Panc1 (cell line): ENCODE measurements around the gene RAB40A. TPM values are rescaled to one million over a fixed set of nuclear protein-coding genes. Genes with fewer than 3 reads are reported as not detected.
"Not testable (repeated sequence)": the region's sequence is repeated elsewhere in the genome, so short reads cannot be mapped to it uniquely, and the experiment has no call there.

Experiments
- ATAC-seq: fragments of 200-7000 bp; cut with Tn5 transposase; 2 replicates; pipeline ENCODE4 v1.9.1; 2020; ENCODE audit warnings: mild to moderate bottlenecking, moderate library complexity
- BruUV-seq: library from RNA; stranded (reverse); fragments of 400-500 nt; replicated peaks from 2 replicates; lab custom pipeline; 2021; lab: Mats Ljungman, UMichigan
- CTCF ChIA-PET: fragments of 300-600 bp; sonication (Branson Sonifier 250); formaldehyde crosslinking; loops from one replicate; lab custom pipeline; 2022; ENCODE audit warnings: antibody characterized with exemption; lab: Charles Lee
- POLR2A ChIA-PET: fragments of 300-600 bp; sonication (Branson Sonifier 250); formaldehyde crosslinking; loops from one replicate; lab custom pipeline; 2022; ENCODE audit warnings: antibody characterized with exemption; lab: Charles Lee
- DNase-seq: peaks from one replicate; pipeline ENCODE4 v3.0.0-alpha.2; 2010; ENCODE audit warnings: low read depth, low spot score
- H3K27ac ChIP-seq: 2 replicates; pipeline ENCODE4 v1.5.1; 2011; ENCODE audit warnings: mild to moderate bottlenecking, low read length, inconsistent platforms
- H3K27me3 ChIP-seq: fragments of 200-500 bp; sonication (Bioruptor generic); 2 replicates; pipeline ENCODE4 v1.6.0; 2014; ENCODE audit warnings: low read length, inconsistent platforms; ENCODE audit not compliant: control insufficient read depth, insufficient read depth
- H3K36me3 ChIP-seq: fragments of 200-500 bp; sonication (Bioruptor generic); 2 replicates; pipeline ENCODE4 v1.5.1; 2014; ENCODE audit warnings: inconsistent platforms, mild to moderate bottlenecking, low read length, moderate library complexity; ENCODE audit not compliant: control insufficient read depth, insufficient read depth
- H3K4me1 ChIP-seq: 2 replicates; pipeline ENCODE4 v1.5.1; 2011; ENCODE audit warnings: inconsistent platforms, mild to moderate bottlenecking, low read length, moderate library complexity; ENCODE audit not compliant: control insufficient read depth, insufficient read depth
- H3K4me3 ChIP-seq, 2 experiments: 2 replicates each; pipeline ENCODE4 v1.5.1; 2011 to 2012; ENCODE audit warnings: low read depth in 2 of 2, low read length in 2 of 2, mild to moderate bottlenecking in 2 of 2, inconsistent platforms in 1 of 2, moderate library complexity in 1 of 2
- H3K9me3 ChIP-seq: fragments of 200-500 bp; sonication (Bioruptor generic); 2 replicates; pipeline ENCODE4 v1.5.1; 2014; ENCODE audit warnings: low read depth, mild to moderate bottlenecking, inconsistent platforms, low read length, moderate library complexity; ENCODE audit not compliant: control insufficient read depth, insufficient read depth
- CTCF ChIP-seq: fragments of 450-650 bp; IDR thresholded peaks from 2 replicates; pipeline ENCODE4 v1.5.1; 2017; ENCODE audit warnings: mild to moderate bottlenecking
- POLR2AphosphoS5 ChIP-seq: IDR thresholded peaks from 2 replicates; pipeline ENCODE4 v1.6.1; 2012; ENCODE audit warnings: mild to moderate bottlenecking, low read depth, low read length, moderate library complexity
- SIN3A ChIP-seq: IDR thresholded peaks from 2 replicates; pipeline ENCODE4 v1.6.1; 2012; ENCODE audit warnings: low read depth, mild to moderate bottlenecking, low read length, moderate library complexity, borderline replicate concordance; ENCODE audit not compliant: insufficient read depth
- TCF7L2 ChIP-seq: IDR thresholded peaks from 2 replicates; pipeline ENCODE4 v1.6.1; 2011; ENCODE audit warnings: mild to moderate bottlenecking, low read depth, low read length, inconsistent platforms
- in situ Hi-C: cut with HindIII; loops from 2 replicates; pipeline ENCODE4 v1.10.0; 2016; ENCODE audit warnings: low sequenced_read_pairs, low pct_unique_long_range_greater_than_20kb
- intact Hi-C: fragments of 100-400 bp; cut with micrococcal nuclease; formaldehyde crosslinking; loops from one replicate; pipeline ENCODE4 v1.10.0; 2022; ENCODE audit not compliant: unreplicated experiment
- total RNA-seq: library from RNA; stranded (reverse); gene quantifications from one replicate; pipeline ENCODE4 v1.2.1, GENCODE V29; 2021; ENCODE audit not compliant: unreplicated experiment
- TF ChIP-seq, protein P1 (sequence below), 2 experiments: IDR thresholded peaks; 2 replicates each; pipeline ENCODE4 v1.6.1; 2011 to 2012; ENCODE audit warnings: low read depth in 2 of 2, control low read depth in 1 of 2, low read length in 1 of 2, mild to moderate bottlenecking in 1 of 2, moderate library complexity in 1 of 2; ENCODE audit not compliant: insufficient read depth in 1 of 2

RAB40A gene
- total RNA-seq, 1 experiment from 2014 or later = 0.26 TPM

- ChIA-PET POLR2A (no interaction called here), CTCF (no interaction called here)
- no TSS peak for BruUV-seq
- H3K36me3 ChIP-seq = no peaks in the 10 kb centered on the region
- no peak for ATAC-seq
- H3K27ac ChIP-seq = no peak overlapping the region
- no peaks in the 10 kb centered on the region for H3K9me3 ChIP-seq
- H3K27me3 ChIP-seq = 0 out of 2 replicates have a peak, but pooled peaks cover 2% of the 10 kb centered on the region
- in situ Hi-C loops = no loop called here
- intact Hi-C loops = no loop called here
- no peaks in the 10 kb centered on the region for H3K4me1 ChIP-seq
- no peak for TF ChIP-seq TCF7L2
- no peak for TF ChIP-seq CTCF
- H3K4me3 ChIP-seq = no peak overlapping the region
- no peak for DNase-seq
Observed at GRCh38 chrX:103498786-103499185, 20.5 kb downstream of the RAB40A start.

GRCh38 chrX:103495786-103496185, 23.5 kb downstream of the RAB40A start:
- TF ChIP-seq TCF7L2 (no peak), SIN3A (no peak), CTCF (no peak), POLR2AphosphoS5 (no peak)
- TF ChIP-seq, protein P1, sequence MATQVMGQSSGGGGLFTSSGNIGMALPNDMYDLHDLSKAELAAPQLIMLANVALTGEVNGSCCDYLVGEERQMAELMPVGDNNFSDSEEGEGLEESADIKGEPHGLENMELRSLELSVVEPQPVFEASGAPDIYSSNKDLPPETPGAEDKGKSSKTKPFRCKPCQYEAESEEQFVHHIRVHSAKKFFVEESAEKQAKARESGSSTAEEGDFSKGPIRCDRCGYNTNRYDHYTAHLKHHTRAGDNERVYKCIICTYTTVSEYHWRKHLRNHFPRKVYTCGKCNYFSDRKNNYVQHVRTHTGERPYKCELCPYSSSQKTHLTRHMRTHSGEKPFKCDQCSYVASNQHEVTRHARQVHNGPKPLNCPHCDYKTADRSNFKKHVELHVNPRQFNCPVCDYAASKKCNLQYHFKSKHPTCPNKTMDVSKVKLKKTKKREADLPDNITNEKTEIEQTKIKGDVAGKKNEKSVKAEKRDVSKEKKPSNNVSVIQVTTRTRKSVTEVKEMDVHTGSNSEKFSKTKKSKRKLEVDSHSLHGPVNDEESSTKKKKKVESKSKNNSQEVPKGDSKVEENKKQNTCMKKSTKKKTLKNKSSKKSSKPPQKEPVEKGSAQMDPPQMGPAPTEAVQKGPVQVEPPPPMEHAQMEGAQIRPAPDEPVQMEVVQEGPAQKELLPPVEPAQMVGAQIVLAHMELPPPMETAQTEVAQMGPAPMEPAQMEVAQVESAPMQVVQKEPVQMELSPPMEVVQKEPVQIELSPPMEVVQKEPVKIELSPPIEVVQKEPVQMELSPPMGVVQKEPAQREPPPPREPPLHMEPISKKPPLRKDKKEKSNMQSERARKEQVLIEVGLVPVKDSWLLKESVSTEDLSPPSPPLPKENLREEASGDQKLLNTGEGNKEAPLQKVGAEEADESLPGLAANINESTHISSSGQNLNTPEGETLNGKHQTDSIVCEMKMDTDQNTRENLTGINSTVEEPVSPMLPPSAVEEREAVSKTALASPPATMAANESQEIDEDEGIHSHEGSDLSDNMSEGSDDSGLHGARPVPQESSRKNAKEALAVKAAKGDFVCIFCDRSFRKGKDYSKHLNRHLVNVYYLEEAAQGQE (IDR thresholded peaks at IDR 0.05; ENCODE audit: insufficient read depth in 1 of 2, low read depth in 2 of 2, low read length in 1 of 2) = no peak
- ChIA-PET CTCF (no interaction called here), POLR2A (no interaction called here)
- ATAC-seq (no peak), DNase-seq (no peak)
- 0 out of 2 replicates have a peak, but pooled peaks cover 2% of the 10 kb centered on the region for H3K27me3 ChIP-seq
- H3K36me3 ChIP-seq = no peaks in the 10 kb centered on the region
- H3K9me3 ChIP-seq = no peaks in the 10 kb centered on the region
- no peaks in the 10 kb centered on the region for H3K4me1 ChIP-seq
- intact Hi-C loops (no loop called here), in situ Hi-C loops (no loop called here)
- no peak overlapping the region for H3K4me3 ChIP-seq
- no TSS peak for BruUV-seq
- no peak overlapping the region for H3K27ac ChIP-seq

DNA sequence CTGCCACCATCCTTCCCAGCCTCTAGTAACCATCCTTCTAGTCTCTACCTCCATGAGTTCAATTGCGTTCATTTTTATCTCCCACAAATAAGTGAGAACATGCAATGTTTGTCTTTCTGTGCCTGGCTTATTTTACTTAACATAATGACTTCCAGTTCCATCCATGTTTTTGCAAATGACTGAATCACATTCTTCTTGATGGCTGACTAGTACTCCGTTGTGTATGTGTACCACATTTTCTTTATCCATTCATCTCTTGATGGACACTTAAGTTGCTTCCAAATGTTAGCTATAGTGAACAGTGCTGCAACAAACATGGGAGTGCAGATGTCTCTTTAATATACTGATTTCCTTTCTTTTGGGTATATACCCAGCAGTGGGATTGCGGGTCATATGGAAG, 25.7 kb downstream of the RAB40A start:
- in situ Hi-C loops, CTCF ChIA-PET, intact Hi-C loops: not testable (repeated sequence)

More for the DNA sequence above, 25.7 kb downstream of the RAB40A start:
- H3K27ac ChIP-seq, H3K4me1 ChIP-seq, BruUV-seq, H3K27me3 ChIP-seq, H3K36me3 ChIP-seq, H3K9me3 ChIP-seq, H3K4me3 ChIP-seq, ATAC-seq, POLR2A ChIA-PET, DNase-seq: not testable (repeated sequence)
